ENCODE data around the gene B4GALT4.
"Not testable (repeated sequence)": the region's sequence is repeated elsewhere in the genome, so short reads cannot be mapped to it uniquely, and the experiment has no call there.

Gene B4GALT4

GRCh38 chr3:119257111-119257510 lies 16.4 kb upstream of the B4GALT4 start:
- no peak for DNase-seq
- Histone ChIP-seq H3K9me3 (ENCODE audit: severe bottlenecking) (no peaks in the 10 kb centered on the region), H3K4me3 (ENCODE audit: low read depth, low read length) (no peak overlapping the region), H3K27me3 (ENCODE audit: insufficient read depth, low read depth, severe bottlenecking) (no peaks in the 10 kb centered on the region), H3K36me3 (no peaks in the 10 kb centered on the region), H3K27ac (no peak overlapping the region)
- TF ChIP-seq, protein P1, sequence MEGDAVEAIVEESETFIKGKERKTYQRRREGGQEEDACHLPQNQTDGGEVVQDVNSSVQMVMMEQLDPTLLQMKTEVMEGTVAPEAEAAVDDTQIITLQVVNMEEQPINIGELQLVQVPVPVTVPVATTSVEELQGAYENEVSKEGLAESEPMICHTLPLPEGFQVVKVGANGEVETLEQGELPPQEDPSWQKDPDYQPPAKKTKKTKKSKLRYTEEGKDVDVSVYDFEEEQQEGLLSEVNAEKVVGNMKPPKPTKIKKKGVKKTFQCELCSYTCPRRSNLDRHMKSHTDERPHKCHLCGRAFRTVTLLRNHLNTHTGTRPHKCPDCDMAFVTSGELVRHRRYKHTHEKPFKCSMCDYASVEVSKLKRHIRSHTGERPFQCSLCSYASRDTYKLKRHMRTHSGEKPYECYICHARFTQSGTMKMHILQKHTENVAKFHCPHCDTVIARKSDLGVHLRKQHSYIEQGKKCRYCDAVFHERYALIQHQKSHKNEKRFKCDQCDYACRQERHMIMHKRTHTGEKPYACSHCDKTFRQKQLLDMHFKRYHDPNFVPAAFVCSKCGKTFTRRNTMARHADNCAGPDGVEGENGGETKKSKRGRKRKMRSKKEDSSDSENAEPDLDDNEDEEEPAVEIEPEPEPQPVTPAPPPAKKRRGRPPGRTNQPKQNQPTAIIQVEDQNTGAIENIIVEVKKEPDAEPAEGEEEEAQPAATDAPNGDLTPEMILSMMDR (IDR thresholded peaks at IDR 0.05; ENCODE audit: low read depth, low read length), result no peak

- Histone ChIP-seq H3K4me3 (ENCODE audit: low read depth, low read length) (no peak overlapping the region), H3K9me3 (ENCODE audit: severe bottlenecking) (no peaks in the 10 kb centered on the region), H3K27me3 (ENCODE audit: insufficient read depth, low read depth, severe bottlenecking) (no peaks in the 10 kb centered on the region), H3K36me3 (no peaks in the 10 kb centered on the region), H3K27ac (no peak overlapping the region)
- TF ChIP-seq, protein P1 (IDR thresholded peaks at IDR 0.05; ENCODE audit: low read depth, low read length), result no peak
- DNase-seq, result no peak
Observed at GRCh38 chr3:119255214-119255613, 14.5 kb upstream of the B4GALT4 start.

DNA sequence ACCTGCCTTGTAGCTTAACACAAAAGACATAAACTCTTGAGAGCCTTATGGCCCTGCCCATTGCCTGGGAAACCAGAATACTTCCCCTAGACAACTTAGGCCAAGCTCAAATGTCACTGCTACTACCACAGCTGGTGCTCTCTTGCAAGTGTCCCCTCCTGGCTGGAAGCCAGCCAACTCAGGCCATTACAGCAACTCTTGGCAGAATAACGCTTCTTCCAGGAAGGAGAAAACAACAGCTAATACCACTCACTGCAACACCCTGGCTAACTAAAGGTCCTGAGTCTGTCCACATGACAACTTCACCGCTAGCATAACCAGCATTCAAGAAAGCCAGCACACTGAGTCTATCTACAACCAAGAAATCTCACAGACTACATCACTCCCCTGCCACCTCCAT lies 5.1 kb upstream of the B4GALT4 start:
- TF ChIP-seq, protein P1 (IDR thresholded peaks at IDR 0.05; ENCODE audit: low read depth, low read length), result no peak
- no peaks in the 10 kb centered on the region for H3K9me3 ChIP-seq (ENCODE audit: severe bottlenecking)
- no peak overlapping the region for H3K27ac ChIP-seq
- H3K36me3 ChIP-seq, result no peaks in the 10 kb centered on the region
- no peak overlapping the region for H3K4me3 ChIP-seq (ENCODE audit: low read depth, low read length)
- H3K27me3 ChIP-seq (ENCODE audit: insufficient read depth, low read depth, severe bottlenecking), result no peaks in the 10 kb centered on the region
- no peak for DNase-seq

GRCh38 chr3:119243712-119244111 lies 3.0 kb upstream of the B4GALT4 start:
- Histone ChIP-seq H3K4me3 (ENCODE audit: low read depth, low read length) (no peak overlapping the region), H3K36me3 (no peaks in the 10 kb centered on the region), H3K9me3 (ENCODE audit: severe bottlenecking) (no peaks in the 10 kb centered on the region), H3K27me3 (ENCODE audit: insufficient read depth, low read depth, severe bottlenecking) (no peaks in the 10 kb centered on the region), H3K27ac (peak overlapping the region; percentile 26; the same call in 1 of the 2 replicates)
- TF ChIP-seq, protein P1 (IDR thresholded peaks at IDR 0.05; ENCODE audit: low read depth, low read length), result no peak
- DNase-seq, result no peak

DNA sequence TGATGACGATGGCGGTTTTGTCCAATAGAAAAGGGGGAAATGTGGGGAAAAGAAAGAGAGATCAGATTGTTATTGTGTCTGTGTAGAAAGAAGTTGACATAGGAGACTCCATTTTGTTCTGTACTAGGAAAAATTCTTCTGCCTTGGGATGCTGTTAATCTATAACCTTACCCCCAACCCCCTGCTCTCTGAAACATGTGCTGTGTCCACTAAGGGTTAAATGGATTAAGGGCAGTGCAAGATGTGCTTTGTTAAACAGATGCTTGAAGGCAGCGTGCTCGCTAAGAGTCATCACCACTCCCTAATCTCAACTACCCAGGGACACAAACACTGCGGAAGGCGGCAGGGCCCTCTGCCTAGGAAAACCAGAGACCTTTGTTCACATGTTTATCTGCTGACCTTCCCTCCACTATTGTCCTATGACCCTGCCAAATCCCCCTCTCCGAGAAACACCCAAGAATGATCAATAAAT lies 2.4 kb upstream of the B4GALT4 start:
- H3K27ac ChIP-seq, result peak overlapping the region; percentile 26; the same call in 1 of the 2 replicates
- DNase-seq; H3K27me3 ChIP-seq (ENCODE audit: insufficient read depth, low read depth, severe bottlenecking); H3K36me3 ChIP-seq; H3K9me3 ChIP-seq (ENCODE audit: severe bottlenecking); H3K4me3 ChIP-seq (ENCODE audit: low read depth, low read length): not testable (repeated sequence)

GRCh38 chr3:119242387-119243057 lies 1.8 kb upstream of the B4GALT4 start:
- H3K9me3 ChIP-seq (ENCODE audit: severe bottlenecking); H3K27me3 ChIP-seq (ENCODE audit: insufficient read depth, low read depth, severe bottlenecking); DNase-seq; H3K36me3 ChIP-seq; H3K27ac ChIP-seq; H3K4me3 ChIP-seq (ENCODE audit: low read depth, low read length): not testable (repeated sequence)

DNA sequence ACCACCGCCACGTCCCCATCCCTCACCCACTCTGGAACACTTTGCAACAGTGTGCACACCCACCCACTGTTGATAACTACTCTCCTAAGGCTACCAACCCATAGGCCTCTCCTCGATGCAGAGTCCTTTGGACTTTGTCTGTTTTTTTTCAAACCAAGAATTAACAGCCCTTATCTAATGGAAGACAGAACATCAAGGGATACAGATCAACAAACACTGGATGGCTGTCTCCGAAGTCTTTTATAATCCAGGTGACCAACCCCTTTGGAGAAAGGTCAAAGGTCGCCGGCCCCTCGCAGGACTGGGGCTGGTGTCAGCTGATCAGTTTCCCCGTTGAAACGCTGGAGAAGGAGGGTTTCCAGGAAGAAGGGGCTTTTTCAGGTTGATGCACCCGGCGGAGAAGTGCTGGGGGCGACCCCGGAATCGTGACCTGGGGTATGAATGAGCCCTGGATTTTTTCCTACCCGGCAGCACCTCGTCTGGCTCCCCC lies 532 bp downstream of the B4GALT4 start:
- Histone ChIP-seq H3K4me3 (ENCODE audit: low read depth, low read length) (peak overlapping the region; percentile 50), H3K27ac (peak overlapping the region; percentile 78), H3K27me3 (ENCODE audit: insufficient read depth, low read depth, severe bottlenecking) (no peaks in the 10 kb centered on the region), H3K9me3 (ENCODE audit: severe bottlenecking) (no peaks in the 10 kb centered on the region), H3K36me3 (peaks cover 12% of the 10 kb centered on the region)
- no peak for DNase-seq
- TF ChIP-seq, protein P1 (IDR thresholded peaks at IDR 0.05; ENCODE audit: low read depth, low read length), result no peak
